Gastrocnemius medialis (tissue), 4 donors: Measurements from ENCODE around the gene FBLN1.

Source experiments
- POLR2A ChIP-seq, 2 donors: fragments of 450-650 bp; IDR thresholded peaks; one replicate each; pipeline ENCODE4 v1.6.1; 2017; ENCODE audit warnings: antibody characterized with exemption in 2 of 2, mild to moderate bottlenecking in 2 of 2, moderate library complexity in 2 of 2
- TF ChIP-seq, protein P1 (sequence below), 5 experiments: fragments of 450-650 bp in 3 of 5; fragments of 200-600 bp in 2 of 5; sonication (generic) in 2 of 5; IDR thresholded peaks in 4 of 5; conservative IDR thresholded peaks in 1 of 5; 1 replicate in 4 of 5; 2 replicates in 1 of 5; pipeline ENCODE4 v1.5.1; 2016 to 2019; ENCODE audit warnings: antibody characterized with exemption in 5 of 5, mild to moderate bottlenecking in 3 of 5, moderate library complexity in 3 of 5

DNA sequence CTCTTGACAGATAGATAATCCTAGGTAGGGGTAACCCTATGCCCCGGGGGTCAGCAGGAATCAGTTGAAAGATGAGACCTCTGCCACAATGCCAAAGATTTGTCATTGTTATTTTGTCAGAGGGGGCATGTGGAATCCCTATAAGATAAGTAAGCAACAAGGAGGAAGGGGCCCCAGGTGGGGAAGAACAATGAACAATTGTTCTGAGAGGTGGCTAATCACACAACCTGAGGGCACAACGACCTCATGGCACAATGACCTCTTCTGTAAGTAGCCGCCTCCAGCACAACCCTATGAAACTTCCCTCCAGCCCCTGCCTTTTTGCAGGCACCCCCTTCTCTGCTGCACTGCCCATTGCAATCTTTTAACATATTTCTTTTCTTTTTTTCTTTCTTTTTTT, 11.8 kb upstream of the FBLN1 start:
- TF ChIP-seq, protein P1, sequence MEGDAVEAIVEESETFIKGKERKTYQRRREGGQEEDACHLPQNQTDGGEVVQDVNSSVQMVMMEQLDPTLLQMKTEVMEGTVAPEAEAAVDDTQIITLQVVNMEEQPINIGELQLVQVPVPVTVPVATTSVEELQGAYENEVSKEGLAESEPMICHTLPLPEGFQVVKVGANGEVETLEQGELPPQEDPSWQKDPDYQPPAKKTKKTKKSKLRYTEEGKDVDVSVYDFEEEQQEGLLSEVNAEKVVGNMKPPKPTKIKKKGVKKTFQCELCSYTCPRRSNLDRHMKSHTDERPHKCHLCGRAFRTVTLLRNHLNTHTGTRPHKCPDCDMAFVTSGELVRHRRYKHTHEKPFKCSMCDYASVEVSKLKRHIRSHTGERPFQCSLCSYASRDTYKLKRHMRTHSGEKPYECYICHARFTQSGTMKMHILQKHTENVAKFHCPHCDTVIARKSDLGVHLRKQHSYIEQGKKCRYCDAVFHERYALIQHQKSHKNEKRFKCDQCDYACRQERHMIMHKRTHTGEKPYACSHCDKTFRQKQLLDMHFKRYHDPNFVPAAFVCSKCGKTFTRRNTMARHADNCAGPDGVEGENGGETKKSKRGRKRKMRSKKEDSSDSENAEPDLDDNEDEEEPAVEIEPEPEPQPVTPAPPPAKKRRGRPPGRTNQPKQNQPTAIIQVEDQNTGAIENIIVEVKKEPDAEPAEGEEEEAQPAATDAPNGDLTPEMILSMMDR (IDR thresholded peaks at IDR 0.05 in 4 of 5, conservative IDR thresholded peaks at IDR 0.05 in 1 of 5): no peak
- TF ChIP-seq POLR2A (IDR thresholded peaks at IDR 0.05): no peak
